ENCODE measurements around the gene CCL3.

The CCL3 gene

DNA sequence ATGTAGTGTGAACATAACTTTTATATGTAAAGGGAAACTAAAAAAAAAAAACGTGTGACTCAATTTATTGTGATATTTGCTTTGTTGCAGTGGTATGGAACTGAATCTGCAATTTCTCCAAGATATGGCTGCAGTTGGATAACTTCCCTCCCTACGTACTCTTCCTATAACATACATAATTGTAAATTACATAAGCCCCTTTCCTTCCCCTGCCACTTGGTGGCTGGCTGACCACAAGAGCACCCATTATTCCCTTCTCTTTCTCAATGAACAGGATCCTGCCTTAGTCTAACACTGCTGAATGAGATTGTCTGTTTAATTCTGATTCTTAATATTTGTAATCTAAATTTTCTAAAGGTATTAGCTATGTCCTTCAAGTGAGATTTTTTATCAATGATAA is 41.5 kb upstream of the CCL3 start:
- DNase-seq (ENCODE audit: low read depth, low spot score), result no peak
- Histone ChIP-seq H3K27me3 (ENCODE audit: insufficient read depth, insufficient read length) (no peaks in the 10 kb centered on the region), H3K9ac (ENCODE audit: insufficient read length, low read depth) (no peak overlapping the region), H3K4me1 (ENCODE audit: insufficient read depth, insufficient read length) (no peaks in the 10 kb centered on the region), H3K4me3 (ENCODE audit: insufficient read length, low read depth) (no peak overlapping the region), H3K9me3 (ENCODE audit: insufficient read depth, low read length) (no peaks in the 10 kb centered on the region), H3K36me3 (ENCODE audit: insufficient read depth, insufficient read length, low read length) (no peaks in the 10 kb centered on the region)
- no peak for TF ChIP-seq YY1 (IDR thresholded peaks at IDR 0.05; ENCODE audit: insufficient read depth, insufficient read length)
- TF ChIP-seq ZNF274 (IDR thresholded peaks at IDR 0.05; ENCODE audit: low read depth, low read length), result no peak
- no peak for TF ChIP-seq SUZ12 (IDR thresholded peaks at IDR 0.05; ENCODE audit: extremely low read depth, insufficient read depth, insufficient read length)

DNA sequence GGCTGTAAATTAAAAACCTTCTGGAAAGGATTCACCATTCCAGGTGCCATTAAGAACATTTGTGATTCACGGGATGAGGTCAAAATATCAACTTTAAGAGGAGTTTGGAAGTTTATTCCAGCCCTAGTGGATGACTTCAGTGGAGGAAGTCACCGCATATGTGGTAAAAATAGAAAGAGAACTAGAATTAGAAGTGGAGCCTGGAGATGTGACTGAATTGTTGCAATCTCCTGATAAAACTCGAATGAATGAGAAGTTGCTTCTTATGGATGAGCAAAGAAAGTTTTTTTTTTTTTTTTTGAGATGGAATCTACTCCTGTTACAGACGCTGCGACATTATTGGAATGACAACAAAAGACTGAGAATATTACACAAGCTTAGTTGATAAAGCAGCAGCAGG is 40.4 kb upstream of the CCL3 start:
- no peaks in the 10 kb centered on the region for H3K27me3 ChIP-seq (ENCODE audit: insufficient read depth, insufficient read length)
- no peak for DNase-seq (ENCODE audit: low read depth, low spot score)
- TF ChIP-seq YY1 (IDR thresholded peaks at IDR 0.05; ENCODE audit: insufficient read depth, insufficient read length) (no peak), ZNF274 (IDR thresholded peaks at IDR 0.05; ENCODE audit: low read depth, low read length) (no peak), SUZ12 (IDR thresholded peaks at IDR 0.05; ENCODE audit: extremely low read depth, insufficient read depth, insufficient read length) (no peak)
- H3K4me1 ChIP-seq (ENCODE audit: insufficient read depth, insufficient read length), result no peaks in the 10 kb centered on the region
- no peak overlapping the region for H3K9ac ChIP-seq (ENCODE audit: insufficient read length, low read depth)
- H3K36me3 ChIP-seq (ENCODE audit: insufficient read depth, insufficient read length, low read length), result no peaks in the 10 kb centered on the region
- H3K9me3 ChIP-seq (ENCODE audit: insufficient read depth, low read length), result peaks cover 9% of the 10 kb centered on the region
- no peak overlapping the region for H3K4me3 ChIP-seq (ENCODE audit: insufficient read length, low read depth)

DNA sequence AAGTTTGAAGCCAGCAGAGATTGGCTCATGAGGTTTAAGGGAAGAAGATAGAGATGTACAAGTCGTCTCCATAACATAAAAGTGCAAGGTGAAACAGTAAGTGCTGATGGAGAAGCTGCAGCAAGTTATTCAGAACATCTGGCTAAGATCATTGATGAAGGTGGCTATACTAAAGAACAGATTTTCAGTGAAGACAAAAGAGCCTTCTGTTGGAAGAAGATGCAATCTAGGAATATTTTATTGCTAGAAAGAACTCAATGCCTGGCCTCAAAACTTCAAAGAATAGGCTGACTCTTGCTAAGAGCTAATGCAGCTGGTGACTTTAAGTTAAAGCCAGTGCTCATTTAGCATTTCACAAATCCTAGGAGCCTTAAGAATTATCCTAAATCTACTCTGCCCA is 39.7 kb upstream of the CCL3 start:
- peaks cover 17% of the 10 kb centered on the region for H3K9me3 ChIP-seq (ENCODE audit: insufficient read depth, low read length)
- H3K9ac ChIP-seq (ENCODE audit: insufficient read length, low read depth), result no peak overlapping the region
- no peak for TF ChIP-seq YY1 (IDR thresholded peaks at IDR 0.05; ENCODE audit: insufficient read depth, insufficient read length)
- no peak for TF ChIP-seq SUZ12 (IDR thresholded peaks at IDR 0.05; ENCODE audit: extremely low read depth, insufficient read depth, insufficient read length)
- TF ChIP-seq ZNF274 (IDR thresholded peaks at IDR 0.05; ENCODE audit: low read depth, low read length), result no peak
- no peak for DNase-seq (ENCODE audit: low read depth, low spot score)
- H3K36me3 ChIP-seq (ENCODE audit: insufficient read depth, insufficient read length, low read length), result no peaks in the 10 kb centered on the region
- H3K4me1 ChIP-seq (ENCODE audit: insufficient read depth, insufficient read length), result no peaks in the 10 kb centered on the region
- no peak overlapping the region for H3K4me3 ChIP-seq (ENCODE audit: insufficient read length, low read depth)
- H3K27me3 ChIP-seq (ENCODE audit: insufficient read depth, insufficient read length), result no peaks in the 10 kb centered on the region

DNA sequence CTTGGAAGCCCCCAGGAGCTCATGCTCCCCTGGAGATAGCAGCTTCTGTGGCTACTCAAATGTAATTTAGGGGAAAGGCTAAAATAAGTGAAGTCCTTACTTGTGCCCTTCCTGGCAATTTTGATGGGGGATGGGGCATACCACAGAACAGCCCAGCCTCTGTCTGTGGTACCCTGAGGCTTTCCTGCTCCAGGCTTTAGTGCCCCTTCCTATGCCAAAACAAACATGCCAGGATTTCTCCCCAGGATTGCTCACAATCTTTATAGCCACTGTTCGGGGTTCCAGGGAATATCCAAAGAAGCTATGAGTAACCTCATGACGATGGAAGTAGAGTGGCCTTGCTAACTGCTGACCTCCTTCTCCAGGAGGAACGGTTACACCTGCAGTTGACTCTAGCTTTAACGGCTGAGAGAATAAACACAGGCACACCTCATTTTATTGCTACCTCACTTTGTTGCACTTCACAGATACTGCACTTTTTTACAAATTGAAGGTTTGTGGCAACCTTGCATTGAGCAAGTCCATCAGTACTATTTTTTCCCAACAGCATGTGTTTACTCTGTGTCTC is 38.6 kb upstream of the CCL3 start:
- no peak for TF ChIP-seq SUZ12 (IDR thresholded peaks at IDR 0.05; ENCODE audit: extremely low read depth, insufficient read depth, insufficient read length)
- TF ChIP-seq ZNF274 (IDR thresholded peaks at IDR 0.05; ENCODE audit: low read depth, low read length), result no peak
- TF ChIP-seq YY1 (IDR thresholded peaks at IDR 0.05; ENCODE audit: insufficient read depth, insufficient read length), result no peak
- H3K4me3 ChIP-seq (ENCODE audit: insufficient read length, low read depth), result no peak overlapping the region
- H3K27me3 ChIP-seq (ENCODE audit: insufficient read depth, insufficient read length), result no peaks in the 10 kb centered on the region
- H3K4me1 ChIP-seq (ENCODE audit: insufficient read depth, insufficient read length), result no peaks in the 10 kb centered on the region
- no peak for DNase-seq (ENCODE audit: low read depth, low spot score)
- H3K36me3 ChIP-seq (ENCODE audit: insufficient read depth, insufficient read length, low read length), result no peaks in the 10 kb centered on the region
- H3K9me3 ChIP-seq (ENCODE audit: insufficient read depth, low read length), result peaks cover 24% of the 10 kb centered on the region
- H3K9ac ChIP-seq (ENCODE audit: insufficient read length, low read depth), result no peak overlapping the region

DNA sequence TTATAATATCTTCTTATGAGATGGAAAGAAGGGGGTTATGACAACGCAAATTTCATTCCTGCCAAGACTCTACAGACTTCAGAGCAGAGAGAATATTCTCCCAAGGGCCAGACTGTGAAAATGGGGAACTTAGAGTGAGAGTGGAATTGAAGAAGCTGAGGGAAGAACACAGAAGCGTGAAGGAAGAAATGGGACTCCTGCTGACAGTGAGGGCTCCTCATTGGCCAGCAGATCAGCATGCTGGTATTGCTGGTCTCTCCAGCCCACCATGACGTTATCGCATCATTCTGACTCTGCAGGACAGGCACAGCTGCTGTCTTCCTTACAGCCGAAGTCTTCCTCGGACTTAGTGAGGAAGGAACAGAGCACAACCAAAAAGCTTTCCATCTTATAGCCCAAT is 38.0 kb upstream of the CCL3 start:
- Histone ChIP-seq H3K27me3 (ENCODE audit: insufficient read depth, insufficient read length) (no peaks in the 10 kb centered on the region), H3K4me1 (ENCODE audit: insufficient read depth, insufficient read length) (no peaks in the 10 kb centered on the region), H3K9me3 (ENCODE audit: insufficient read depth, low read length) (peaks cover 24% of the 10 kb centered on the region), H3K9ac (ENCODE audit: insufficient read length, low read depth) (no peak overlapping the region), H3K36me3 (ENCODE audit: insufficient read depth, insufficient read length, low read length) (no peaks in the 10 kb centered on the region), H3K4me3 (ENCODE audit: insufficient read length, low read depth) (no peak overlapping the region)
- no peak for TF ChIP-seq SUZ12 (IDR thresholded peaks at IDR 0.05; ENCODE audit: extremely low read depth, insufficient read depth, insufficient read length)
- no peak for TF ChIP-seq ZNF274 (IDR thresholded peaks at IDR 0.05; ENCODE audit: low read depth, low read length)
- TF ChIP-seq YY1 (IDR thresholded peaks at IDR 0.05; ENCODE audit: insufficient read depth, insufficient read length), result no peak
- no peak for DNase-seq (ENCODE audit: low read depth, low spot score)

DNA sequence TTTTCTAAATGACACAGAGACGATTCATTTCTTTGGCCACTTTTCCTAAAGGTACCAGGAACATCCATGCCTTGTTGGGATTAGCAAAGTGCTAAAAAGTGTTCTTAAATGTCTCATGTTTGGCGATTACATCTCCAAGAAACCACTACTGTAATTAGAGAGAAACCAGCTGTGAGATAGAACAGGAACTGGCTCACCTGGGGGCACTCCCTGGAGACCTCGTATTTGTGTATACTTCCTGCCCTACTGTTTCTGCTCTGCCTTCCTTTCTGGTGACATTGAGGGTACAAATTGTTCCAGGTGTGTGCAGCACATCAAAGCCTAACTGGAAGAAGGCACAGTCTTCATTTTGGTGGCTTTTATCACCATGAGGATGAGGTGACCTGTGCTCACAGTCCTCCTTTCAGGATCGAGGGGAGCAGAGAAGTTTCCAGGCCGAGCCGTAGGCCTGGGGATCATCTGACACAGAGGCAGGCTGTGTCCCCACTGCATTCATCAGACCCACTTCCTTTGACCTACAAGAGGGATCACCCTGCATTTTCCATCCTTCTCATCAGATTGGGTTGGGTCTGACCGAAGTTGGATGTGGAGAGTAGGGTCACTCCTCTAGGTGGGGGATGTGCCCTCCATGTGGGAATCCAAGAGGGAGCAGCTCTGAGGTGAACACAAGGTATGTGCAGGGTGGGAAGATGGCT is 37.4 kb upstream of the CCL3 start:
- Histone ChIP-seq H3K27me3 (ENCODE audit: insufficient read depth, insufficient read length) (no peaks in the 10 kb centered on the region), H3K4me3 (ENCODE audit: insufficient read length, low read depth) (no peak overlapping the region), H3K4me1 (ENCODE audit: insufficient read depth, insufficient read length) (no peaks in the 10 kb centered on the region), H3K36me3 (ENCODE audit: insufficient read depth, insufficient read length, low read length) (no peaks in the 10 kb centered on the region), H3K9me3 (ENCODE audit: insufficient read depth, low read length) (peaks cover 24% of the 10 kb centered on the region), H3K9ac (ENCODE audit: insufficient read length, low read depth) (no peak overlapping the region)
- no peak for TF ChIP-seq ZNF274 (IDR thresholded peaks at IDR 0.05; ENCODE audit: low read depth, low read length)
- TF ChIP-seq SUZ12 (IDR thresholded peaks at IDR 0.05; ENCODE audit: extremely low read depth, insufficient read depth, insufficient read length), result no peak
- DNase-seq (ENCODE audit: low read depth, low spot score), result no peak

GRCh38 chr17:36124879-36125824 is 35.2 kb upstream of the CCL3 start:
- no peaks in the 10 kb centered on the region for H3K36me3 ChIP-seq (ENCODE audit: insufficient read depth, insufficient read length, low read length)
- TF ChIP-seq YY1 (IDR thresholded peaks at IDR 0.05; ENCODE audit: insufficient read depth, insufficient read length) (no peak), ZNF274 (IDR thresholded peaks at IDR 0.05; ENCODE audit: low read depth, low read length) (no peak), SUZ12 (IDR thresholded peaks at IDR 0.05; ENCODE audit: extremely low read depth, insufficient read depth, insufficient read length) (no peak)
- no peak for DNase-seq (ENCODE audit: low read depth, low spot score)
- no peak overlapping the region for H3K9ac ChIP-seq (ENCODE audit: insufficient read length, low read depth)
- H3K4me1 ChIP-seq (ENCODE audit: insufficient read depth, insufficient read length), result no peaks in the 10 kb centered on the region
- no peak overlapping the region for H3K4me3 ChIP-seq (ENCODE audit: insufficient read length, low read depth)
- H3K27me3 ChIP-seq (ENCODE audit: insufficient read depth, insufficient read length), result no peaks in the 10 kb centered on the region
- peaks cover 24% of the 10 kb centered on the region for H3K9me3 ChIP-seq (ENCODE audit: insufficient read depth, low read length)
